Measurements from ENCODE around the gene FXR2.

GRCh38 chr17:7579001-7579833 lies 35.5 kb downstream of the FXR2 start, which contains the start of gene CD68:
- TF ChIP-seq CTCF (IDR thresholded peaks at IDR 0.05) (no peak), POLR2A (IDR thresholded peaks at IDR 0.05) (peak; percentile 85)

Measured in transverse colon (tissue), 3 donors.